GM12891 (cell line): ENCODE results near the gene PILRA.

Experiments used
- POLR2A ChIP-seq: IDR thresholded peaks from 2 replicates; pipeline ENCODE4 v1.6.1; 2011; ENCODE audit warnings: low read depth, low read length, control low read depth
- POLR2AphosphoS5 ChIP-seq: IDR thresholded peaks from 2 replicates; pipeline ENCODE4 v1.6.1; 2011; ENCODE audit warnings: low read depth, low read length, control low read depth
- POU2F2 ChIP-seq: IDR thresholded peaks from 2 replicates; pipeline ENCODE4 v1.6.1; 2011; ENCODE audit warnings: low read depth, mild to moderate bottlenecking, control low read depth, low read length, moderate library complexity
- SPI1 ChIP-seq: IDR thresholded peaks from 2 replicates; pipeline ENCODE4 v1.6.1; 2011; ENCODE audit warnings: low read depth, low read length, control low read depth
- TAF1 ChIP-seq: IDR thresholded peaks from 2 replicates; pipeline ENCODE4 v1.6.1; 2011; ENCODE audit warnings: low read depth, low read length, control low read depth

DNA sequence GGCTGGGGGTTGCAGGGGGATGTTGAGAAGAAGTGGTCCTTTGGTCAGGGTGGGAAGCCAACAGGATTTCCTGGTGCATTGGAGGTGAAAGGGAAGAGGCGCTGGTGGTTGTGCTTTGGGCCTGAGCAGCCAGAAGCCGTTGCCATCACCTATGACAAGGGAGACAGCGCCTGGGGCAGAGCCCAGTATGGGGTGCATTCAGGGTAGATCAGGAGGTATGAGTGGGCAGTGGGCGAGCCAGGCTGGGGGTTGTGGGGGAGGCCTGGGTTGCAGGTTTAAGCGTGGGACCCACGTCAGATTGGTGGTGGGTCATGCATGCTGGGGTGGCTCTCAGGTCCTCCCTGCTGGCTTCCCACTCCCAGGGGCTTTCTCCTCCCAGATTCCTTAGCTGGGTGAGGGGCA, 21.6 kb upstream of the PILRA start:
- TF ChIP-seq POLR2A = no peak
- no peak for TF ChIP-seq POLR2AphosphoS5
- no peak for TF ChIP-seq SPI1
- TF ChIP-seq TAF1 = no peak
- no peak for TF ChIP-seq POU2F2
